Activated B cell treated with CpG ODN at 0.5 μM for 24 hours (primary cell): ENCODE results near the gene POLR2I. TPM values are rescaled to one million over a fixed set of nuclear protein-coding genes. Genes with fewer than 3 reads are reported as not detected.

Source experiments
- ATAC-seq: fragments of 200-7000 bp; cut with Tn5 transposase; one replicate; pipeline ENCODE4 v1.10.0; 2021; ENCODE audit warnings: low read depth, mild to moderate bottlenecking, moderate library complexity
- CTCF ChIA-PET: fragments of 350-600 bp; sonication (Branson Sonifier 250); formaldehyde crosslinking; loops from one replicate; lab custom pipeline; 2021; ENCODE audit warnings: antibody characterized with exemption; lab: Charles Lee
- POLR2A ChIA-PET: fragments of 350-600 bp; sonication (Branson Sonifier 250); formaldehyde crosslinking; loops from one replicate; lab custom pipeline; 2021; ENCODE audit warnings: antibody characterized with exemption; lab: Charles Lee
- DNase-seq: peaks from one replicate; pipeline ENCODE4 v3.0.0; 2022
- H3K27ac Mint-ChIP-seq: one replicate; pipeline ENCODE4 v1.8.0; 2020; ENCODE audit warnings: mixed read lengths
- H3K27me3 Mint-ChIP-seq: one replicate; pipeline ENCODE4 v1.8.0; 2021; ENCODE audit warnings: mixed read lengths
- H3K36me3 Mint-ChIP-seq: one replicate; pipeline ENCODE4 v1.8.0; 2021; ENCODE audit warnings: low read depth, mixed read lengths
- H3K4me1 Mint-ChIP-seq: one replicate; pipeline ENCODE4 v1.8.0; 2021; ENCODE audit warnings: mixed read lengths
- H3K4me3 Mint-ChIP-seq: one replicate; pipeline ENCODE4 v1.8.0; 2020; ENCODE audit warnings: mild to moderate bottlenecking, mixed read lengths
- H3K9me3 Mint-ChIP-seq: one replicate; pipeline ENCODE4 v1.8.0; 2020; ENCODE audit warnings: mixed read lengths
- CTCF ChIP-seq: fragments of 200-600 bp; IDR thresholded peaks from one replicate; pipeline ENCODE4 v1.8.0; 2022; ENCODE audit warnings: antibody characterized with exemption, mild to moderate bottlenecking
- intact Hi-C: fragments of 100-400 bp; cut with micrococcal nuclease; formaldehyde crosslinking; loops from one replicate; pipeline ENCODE4 v1.15.1; 2024
- total RNA-seq: library from RNA; stranded (reverse); gene quantifications from 2 replicates; pipeline ENCODE4 v1.2.3, GENCODE V29; 2022

POLR2I gene
- total RNA-seq, 1 donor from 2014 or later = 46.6 TPM

DNA sequence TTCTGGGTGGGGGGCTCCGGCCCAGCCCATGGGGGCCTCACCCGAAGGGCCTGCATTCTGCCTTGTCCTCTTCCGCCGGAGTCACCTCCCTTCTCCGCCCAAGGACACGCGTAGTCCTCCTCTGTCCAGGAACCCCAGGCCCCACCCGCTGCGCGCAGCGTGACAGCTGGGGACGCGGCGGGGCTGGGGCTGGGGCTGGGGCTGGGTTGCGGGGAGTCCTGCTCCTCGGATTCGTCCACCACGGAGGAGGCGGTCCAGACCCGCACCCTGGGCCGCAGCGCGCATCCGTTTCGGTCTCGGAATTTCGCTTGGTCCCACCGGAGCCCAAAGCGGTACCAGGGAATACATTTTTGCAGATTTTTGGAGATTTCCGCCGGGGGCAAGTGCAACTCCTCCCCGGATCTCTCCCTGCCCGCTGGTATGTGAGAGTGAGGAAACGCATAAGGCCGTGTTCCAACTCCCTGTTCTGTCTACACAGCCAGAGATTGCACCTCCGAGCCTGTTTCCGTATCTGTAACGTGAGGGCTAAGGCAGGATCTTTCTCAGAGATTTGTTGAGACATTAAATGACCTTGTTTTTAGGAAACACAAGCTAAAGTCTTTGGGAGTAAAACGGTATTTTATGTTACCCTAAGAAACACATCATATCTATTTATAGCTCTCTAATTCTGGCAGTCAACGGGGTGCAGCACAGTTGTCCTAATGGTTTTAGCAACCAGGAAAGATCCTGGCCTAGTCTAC is 37.8 kb upstream of the POLR2I start, which contains the start of gene COX7A1:
Gene COX7A1, minus strand, starts transcription at position 96 of the 740 bp plus-strand sequence. Its CDS starts 40 bp downstream, at position 56.
- Mint-ChIP-seq H3K4me3 (no peak within 1 kb of the TSS), H3K27ac (no peak within 1 kb of the TSS), H3K36me3 (peaks cover 42% of the 10 kb centered on the region), H3K27me3 (no peaks in the 10 kb centered on the region), H3K4me1 (no peaks in the 10 kb centered on the region), H3K9me3 (no peaks in the 10 kb centered on the region)
- DNase-seq (no peak), ATAC-seq (no peak)
- TF ChIP-seq CTCF = no peak
- ChIA-PET CTCF (interaction anchor here (0.8 to 1.1 kb wide), 2 partner anchors 17 to 25 kb away, joined by 3 read pairs; no protein-coding TSS in a partner anchor), POLR2A (interaction anchor here (0.6 kb wide), 1 partner anchor 320 kb away, joined by 5 read pairs; no protein-coding TSS in a partner anchor)
- intact Hi-C loops = no loop called here

- no peak for ATAC-seq
- POLR2A ChIA-PET = no interaction called here
- H3K27ac Mint-ChIP-seq = no peak overlapping the region
Observed at GRCh38 chr19:36152019-36152351, 37.3 kb upstream of the POLR2I start.

GRCh38 chr19:36151144-36152018 is 36.7 kb upstream of the POLR2I start:
- H3K4me1 Mint-ChIP-seq = no peaks in the 10 kb centered on the region
- no peak for TF ChIP-seq CTCF
- no peak for ATAC-seq
- intact Hi-C loops = no loop called here
- H3K27me3 Mint-ChIP-seq = no peaks in the 10 kb centered on the region
- ChIA-PET POLR2A (no interaction called here), CTCF (no interaction called here)
- peaks cover 51% of the 10 kb centered on the region for H3K36me3 Mint-ChIP-seq
- H3K9me3 Mint-ChIP-seq = no peaks in the 10 kb centered on the region
- H3K4me3 Mint-ChIP-seq = no peak overlapping the region
- H3K27ac Mint-ChIP-seq = no peak overlapping the region
- no peak for DNase-seq

More at GRCh38 chr19:36152019-36152351, 37.3 kb upstream of the POLR2I start:
- CTCF ChIA-PET = no interaction called here
- DNase-seq = no peak
- H3K27me3 Mint-ChIP-seq = no peaks in the 10 kb centered on the region
- H3K4me1 Mint-ChIP-seq = no peaks in the 10 kb centered on the region
- no peak overlapping the region for H3K4me3 Mint-ChIP-seq
- TF ChIP-seq CTCF = no peak
- H3K36me3 Mint-ChIP-seq = peaks cover 45% of the 10 kb centered on the region
- intact Hi-C loops = no loop called here
- H3K9me3 Mint-ChIP-seq = no peaks in the 10 kb centered on the region

DNA sequence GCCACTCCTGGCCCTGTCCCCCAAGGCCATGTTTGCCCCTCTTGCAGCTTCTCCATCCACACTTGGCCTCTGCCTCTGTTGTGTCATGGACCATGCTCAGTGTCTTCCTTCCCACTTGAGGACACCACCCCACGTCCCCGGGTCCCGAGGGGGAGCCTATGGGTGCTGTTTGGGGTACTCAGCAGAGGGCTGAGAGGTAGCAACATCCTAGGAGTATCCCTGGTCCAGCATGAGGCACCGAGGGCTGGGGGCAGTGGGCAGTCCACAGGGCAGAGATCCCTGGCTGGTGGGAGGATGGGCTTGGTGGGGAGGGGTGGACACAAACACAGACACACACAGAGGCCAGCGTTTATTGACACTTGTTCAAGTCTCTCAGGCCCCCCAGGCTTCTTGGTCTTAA is 35.9 kb upstream of the POLR2I start:
- H3K4me1 Mint-ChIP-seq = no peaks in the 10 kb centered on the region
- TF ChIP-seq CTCF = no peak
- ATAC-seq = no peak

More for the DNA sequence above, 35.9 kb upstream of the POLR2I start:
- CTCF ChIA-PET = no interaction called here
- H3K27ac Mint-ChIP-seq = no peak overlapping the region
- intact Hi-C loops = no loop called here
- no peaks in the 10 kb centered on the region for H3K27me3 Mint-ChIP-seq
- DNase-seq = no peak
- H3K9me3 Mint-ChIP-seq = no peaks in the 10 kb centered on the region
- POLR2A ChIA-PET = no interaction called here
- H3K36me3 Mint-ChIP-seq = peaks cover 59% of the 10 kb centered on the region
- H3K4me3 Mint-ChIP-seq = no peak overlapping the region
